COR-L47 (cell line): ENCODE measurements around the gene JAG1.

Source experiments
- DNase-seq: peaks from one replicate; lab custom pipeline; 2025; lab: John Stamatoyannopoulos, UW

Gene JAG1

GRCh38 chr20:10673842-10674683 lies at the start of gene JAG1:
Gene JAG1 (minus strand): TSS chr20:10673999. CDS start chr20:10673530, 469 bp downstream.
- DNase-seq: peak; percentile 85

- DNase-seq: no peak
These were observed 48.2 kb upstream of the JAG1 start for GRCh38 chr20:10721976-10722375.

- DNase-seq: no peak
These were observed 47.5 kb upstream of the JAG1 start for GRCh38 chr20:10721137-10721896.

DNA sequence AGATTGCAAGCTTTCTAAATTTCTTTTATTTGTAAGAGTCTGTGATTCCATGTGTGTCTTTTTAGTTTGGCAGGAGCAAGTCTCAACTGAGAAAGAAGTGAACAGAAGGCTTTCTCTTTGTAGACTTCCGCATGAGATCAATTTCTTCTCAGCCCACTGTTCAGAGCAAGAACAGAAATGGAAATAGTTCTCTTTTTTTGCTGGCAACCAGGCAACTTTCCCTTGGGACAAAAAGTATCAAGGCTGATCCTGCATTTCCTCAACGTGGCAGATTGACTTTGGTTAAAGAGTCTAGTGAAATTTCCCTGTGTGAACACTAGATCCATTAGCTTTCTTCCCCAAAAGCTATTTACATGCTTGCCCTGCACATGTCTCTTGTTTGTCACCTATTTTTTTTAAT lies 46.8 kb upstream of the JAG1 start:
- DNase-seq: no peak

DNA sequence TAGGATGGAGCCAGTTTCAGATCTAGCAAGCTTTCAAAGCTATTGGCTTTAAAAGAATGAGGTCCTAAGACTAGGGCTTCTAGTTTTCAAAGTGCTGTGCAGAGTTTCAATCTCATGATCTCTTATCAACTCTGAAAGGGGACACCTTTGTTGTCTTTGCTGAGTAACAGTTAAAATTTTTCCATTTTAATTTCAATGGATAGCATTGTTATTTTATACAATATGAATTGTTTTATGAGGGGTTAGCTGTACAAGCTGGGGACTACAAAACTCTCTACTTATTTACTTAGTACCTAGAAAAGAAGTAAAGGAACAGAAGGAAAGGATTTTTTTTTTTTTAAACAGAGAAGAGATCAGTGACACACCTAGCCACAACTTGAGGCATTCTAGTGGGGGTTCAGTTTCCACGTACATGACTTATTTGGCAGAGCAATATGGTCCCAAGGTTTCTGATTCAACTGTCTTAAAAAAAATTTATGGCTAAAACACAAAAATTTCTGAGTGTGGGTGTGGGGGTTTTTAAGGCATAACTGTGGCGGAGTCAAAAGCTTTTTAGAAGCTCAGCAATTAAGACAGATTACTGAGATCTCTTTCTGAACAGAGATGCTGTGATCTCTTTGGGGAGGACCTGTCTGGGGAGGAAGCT lies 46.1 kb upstream of the JAG1 start:
- no peak for DNase-seq

DNA sequence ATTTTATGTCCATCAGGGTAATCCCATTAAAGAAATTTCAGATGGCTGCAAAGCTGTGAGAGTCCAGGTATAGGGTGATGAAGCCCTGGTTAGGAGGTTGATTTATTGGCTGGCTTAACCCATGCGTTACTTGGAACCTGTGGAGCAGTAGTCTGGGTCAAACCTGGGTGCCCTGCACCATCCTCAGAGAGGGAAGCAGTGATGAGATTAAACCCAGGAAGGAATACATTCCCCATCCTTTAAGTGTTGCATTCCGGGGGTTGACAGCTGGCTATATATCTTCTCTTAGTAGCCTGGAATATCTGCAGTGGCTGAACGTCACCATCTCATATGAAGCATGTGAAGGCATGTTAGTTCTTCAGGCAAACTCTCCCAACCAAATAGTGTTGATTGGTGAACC lies 44.9 kb upstream of the JAG1 start:
- DNase-seq: no peak

- DNase-seq: peak; percentile 26
These were observed 43.1 kb upstream of the JAG1 start for GRCh38 chr20:10716855-10717254.

DNA sequence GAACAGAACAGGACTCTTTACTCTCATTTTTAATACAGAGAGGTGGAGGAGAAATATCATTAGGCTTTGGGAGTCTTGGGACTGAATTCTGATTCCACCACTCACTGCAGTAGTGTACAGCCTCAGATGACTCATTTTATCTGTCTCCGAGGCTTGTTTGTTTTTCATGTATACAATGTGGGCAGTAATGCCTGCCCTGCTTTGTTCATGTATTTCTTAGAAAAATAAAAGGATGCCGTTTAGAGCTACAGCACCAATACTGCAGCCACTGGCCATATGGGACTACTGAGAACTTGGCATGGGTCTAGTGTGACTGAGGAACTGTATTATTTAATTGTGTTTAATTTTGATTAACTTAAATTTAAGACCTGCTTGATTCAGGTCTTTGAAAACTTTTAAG lies 41.2 kb upstream of the JAG1 start:
- DNase-seq: no peak

GRCh38 chr20:10714236-10714975 lies 40.6 kb upstream of the JAG1 start:
- no peak for DNase-seq

DNA sequence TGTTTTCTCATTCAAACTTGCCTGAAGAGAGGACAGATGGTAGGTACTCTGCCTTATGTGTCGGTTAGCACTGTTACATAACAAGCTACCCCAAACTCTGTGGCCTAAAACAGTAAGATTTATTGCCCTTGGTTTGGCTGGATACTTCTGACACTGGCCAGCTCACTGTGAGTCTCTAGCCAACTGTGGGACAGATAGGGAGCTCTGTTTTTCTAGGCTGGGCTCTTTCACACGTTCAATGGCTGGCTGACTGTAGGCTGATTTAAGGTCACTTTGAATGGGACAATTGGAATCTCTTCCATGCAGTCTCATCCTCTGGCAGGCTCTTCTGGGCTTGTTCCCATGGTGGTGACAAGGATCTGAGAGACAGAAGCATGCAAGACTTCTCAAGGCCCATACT lies 39.4 kb upstream of the JAG1 start:
- no peak for DNase-seq

- DNase-seq: no peak
These were observed 38.2 kb upstream of the JAG1 start for GRCh38 chr20:10711903-10712451.

- DNase-seq: no peak
These were observed 37.4 kb upstream of the JAG1 start for GRCh38 chr20:10710991-10711775.

GRCh38 chr20:10709916-10710315 lies 36.1 kb upstream of the JAG1 start:
- DNase-seq: no peak

GRCh38 chr20:10708351-10709185 lies 34.8 kb upstream of the JAG1 start:
- no peak for DNase-seq

DNA sequence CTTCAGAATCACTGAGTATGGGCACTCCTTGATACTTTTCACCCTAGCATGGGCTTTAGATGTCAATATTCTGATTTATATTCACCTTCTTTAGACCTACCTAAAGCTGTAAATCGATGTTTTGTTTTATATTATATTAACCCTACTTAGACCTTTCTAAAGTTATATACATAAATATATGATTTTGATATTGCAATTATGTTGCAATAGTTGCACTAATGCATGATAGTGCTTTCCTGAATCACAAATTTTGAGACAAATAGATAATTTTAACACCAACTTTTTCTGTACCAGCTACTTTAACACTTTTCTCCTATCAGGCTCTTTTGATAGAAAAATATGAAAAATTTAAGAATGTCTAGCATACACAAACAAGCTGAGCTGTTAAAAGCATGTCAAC lies 34.0 kb upstream of the JAG1 start:
- DNase-seq: no peak

DNA sequence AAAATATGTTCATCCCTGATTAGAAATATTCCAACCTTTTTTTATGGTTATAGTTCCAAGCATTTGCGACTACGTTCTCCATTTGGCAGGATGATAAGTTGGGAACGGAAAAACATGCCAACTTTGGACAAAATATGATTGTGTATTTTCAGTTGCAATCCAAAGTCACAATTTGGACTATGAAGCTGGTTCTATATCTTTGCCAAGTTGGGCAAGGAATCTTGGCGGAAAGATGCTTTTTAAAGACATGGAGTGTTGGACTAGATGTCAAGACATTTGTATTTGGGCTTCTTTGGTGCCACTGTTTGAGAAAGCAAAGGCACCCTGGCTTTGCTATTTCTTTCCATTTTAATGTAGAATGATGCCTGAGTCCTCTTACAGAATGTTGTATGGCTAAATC lies 33.3 kb upstream of the JAG1 start:
- DNase-seq: no peak

DNA sequence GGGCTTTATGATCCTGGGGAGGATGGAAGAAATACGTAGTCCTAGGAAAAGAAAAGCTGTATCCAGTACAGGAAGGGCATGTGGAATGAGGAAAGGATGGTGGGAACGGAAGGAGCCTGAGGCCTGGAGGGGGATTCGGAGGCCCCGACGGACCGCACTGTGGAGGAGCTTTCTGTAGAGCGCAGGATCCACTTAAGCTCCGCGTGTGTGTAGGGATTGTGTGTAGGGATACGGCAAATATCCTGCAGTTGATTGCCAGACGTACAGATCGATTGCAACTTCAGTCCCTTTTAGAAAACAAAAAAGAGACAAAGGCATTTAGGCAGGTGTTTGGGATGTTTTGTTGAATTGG lies 32.6 kb upstream of the JAG1 start:
- DNase-seq: no peak

- DNase-seq: no peak
These were observed 32.1 kb upstream of the JAG1 start for GRCh38 chr20:10705801-10706459.

DNA sequence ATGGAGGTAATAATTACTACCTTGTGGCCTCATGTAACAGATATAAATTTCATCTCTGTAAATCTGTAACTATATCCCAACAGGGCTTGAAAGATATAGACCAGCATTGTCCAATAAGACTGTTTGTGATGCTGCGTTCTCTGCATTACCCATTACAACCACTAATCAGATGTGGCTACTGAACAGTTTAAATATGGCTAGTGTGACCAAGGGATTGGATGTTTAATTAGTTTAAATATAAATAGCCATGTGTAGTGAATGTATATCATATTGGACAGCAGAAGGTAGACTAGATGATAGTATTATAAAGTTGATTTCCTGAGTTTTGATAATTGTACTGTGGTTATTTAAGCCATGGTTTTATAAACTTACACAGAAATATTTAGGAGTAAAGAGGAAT lies 27.8 kb upstream of the JAG1 start:
- DNase-seq: no peak

DNA sequence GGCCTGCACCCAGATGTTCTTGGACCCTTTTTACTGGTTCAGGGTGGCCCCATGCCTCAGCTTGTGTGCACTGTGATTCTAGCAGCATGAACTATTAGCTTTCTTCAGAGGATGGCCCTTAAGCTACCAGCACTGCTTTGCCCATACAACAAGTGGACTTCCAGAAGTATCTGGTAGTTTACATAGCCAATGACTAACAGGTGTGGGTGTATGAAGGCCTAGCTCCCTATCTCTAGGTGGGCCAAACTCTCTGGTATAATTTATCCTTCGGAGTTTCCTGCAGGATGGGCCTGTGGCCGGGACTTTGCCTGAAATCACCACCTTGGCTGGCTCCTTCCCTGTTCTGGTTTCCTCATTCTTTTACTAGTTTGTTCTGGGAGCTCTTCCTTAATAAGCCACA lies 26.1 kb upstream of the JAG1 start:
- no peak for DNase-seq
